HCT116 (cell line): ENCODE measurements around the gene PELO. TPM values are rescaled to one million over a fixed set of nuclear protein-coding genes. Genes with fewer than 3 reads are reported as not detected.

Source experiments
- ATAC-seq: fragments of 200-7000 bp; cut with Tn5 transposase; 2 replicates; pipeline ENCODE4 v1.9.1; 2020; ENCODE audit warnings: mild to moderate bottlenecking, moderate library complexity
- BruUV-seq: library from RNA; stranded (reverse); fragments of 400-500 nt; replicated peaks from 2 replicates; lab custom pipeline; 2021; lab: Mats Ljungman, UMichigan
- CTCF ChIA-PET: fragments of 300-600 bp; sonication (Branson Sonifier 250); formaldehyde crosslinking; loops from one replicate; lab custom pipeline; 2021; ENCODE audit warnings: antibody characterized with exemption; lab: Charles Lee
- POLR2A ChIA-PET: fragments of 300-600, 350-600 bp; sonication (Branson Sonifier 250); formaldehyde crosslinking; loops from one replicate; lab custom pipeline; 2021; ENCODE audit warnings: antibody characterized with exemption; lab: Charles Lee
- RAD21 ChIA-PET, 2 experiments: fragments of 300-600 bp; sonication (Branson Sonifier 250); formaldehyde crosslinking; loops; one replicate each; lab custom pipeline; 2023; ENCODE audit warnings: low total read pairs in 2 of 2; ENCODE audit not compliant: uncharacterized antibody in 2 of 2, unreplicated experiment in 2 of 2, low non-redundant PET in 1 of 2; lab: Charles Lee
- DNase-seq: peaks from one replicate; pipeline ENCODE4 v3.0.0-alpha.2; 2010; ENCODE audit warnings: low read depth, low spot score
- H2AFZ ChIP-seq: fragments of 200-600 bp; shearing (Covaris generic), sonication (generic); 2 replicates; pipeline ENCODE4 v1.6.1; 2017; ENCODE audit warnings: low read depth, mixed run types, mixed read lengths, antibody characterized with exemption, low read length; ENCODE audit not compliant: poor library complexity, severe bottlenecking
- H3K27ac ChIP-seq: 2 replicates; pipeline ENCODE4 v1.5.1; 2012; ENCODE audit warnings: low read depth, low read length
- H3K27me3 ChIP-seq: fragments of 200-600 bp; sonication (generic); 2 replicates; pipeline ENCODE4 v1.6.1; 2016; ENCODE audit warnings: mixed run types, low read length, mixed read lengths; ENCODE audit not compliant: insufficient read depth
- H3K36me3 ChIP-seq, 2 experiments: fragments of 200-500 bp in 1 of 2; fragments of 200-600 bp in 1 of 2; sonication (Bioruptor generic) in 1 of 2; sonication (generic) in 1 of 2; 2 replicates each; pipeline versions ENCODE4 v1.5.1 to v1.6.1; 2014 to 2016; ENCODE audit warnings: low read length in 2 of 2, inconsistent platforms in 1 of 2, mixed read lengths in 1 of 2, mixed run types in 1 of 2; ENCODE audit not compliant: insufficient read depth in 2 of 2, control insufficient read depth in 1 of 2
- H3K4me1 ChIP-seq, 2 experiments: fragments of 200-600 bp in 1 of 2; sonication (generic) in 1 of 2; 2 replicates each; pipeline versions ENCODE4 v1.5.1 to v1.6.1; 2012 to 2017; ENCODE audit warnings: low read length in 2 of 2, inconsistent platforms in 1 of 2, mild to moderate bottlenecking in 1 of 2, mixed read lengths in 1 of 2, mixed run types in 1 of 2, moderate library complexity in 1 of 2; ENCODE audit not compliant: insufficient read depth in 2 of 2, control insufficient read depth in 1 of 2
- H3K4me2 ChIP-seq: fragments of 200-600 bp; sonication (generic); 2 replicates; pipeline ENCODE4 v1.6.1; 2017; ENCODE audit warnings: mixed run types, low read length, mixed read lengths
- H3K4me3 ChIP-seq, 2 experiments: fragments of 200-600 bp in 1 of 2; sonication (generic) in 1 of 2; replicated peaks in 1 of 2; 2 replicates each; pipeline ENCODE4 v1.5.1; 2011 to 2016; ENCODE audit warnings: low read length in 2 of 2, control low read depth in 1 of 2, low read depth in 1 of 2, mild to moderate bottlenecking in 1 of 2, mixed read lengths in 1 of 2, mixed run types in 1 of 2
- H3K79me2 ChIP-seq: fragments of 200-600 bp; sonication (generic); 2 replicates; pipeline ENCODE4 v1.6.1; 2017; ENCODE audit warnings: mild to moderate bottlenecking, mixed run types, low read length, moderate library complexity, mixed read lengths; ENCODE audit not compliant: insufficient read depth
- H3K9ac ChIP-seq: fragments of 200-600 bp; sonication (generic); 2 replicates; pipeline ENCODE4 v1.6.1; 2016; ENCODE audit warnings: low read length, mixed read lengths
- H3K9me2 ChIP-seq: fragments of 200-600 bp; sonication (generic), shearing (Covaris generic); 2 replicates; pipeline ENCODE4 v1.6.1; 2017; ENCODE audit warnings: mixed run types, mild to moderate bottlenecking, moderate library complexity; ENCODE audit not compliant: insufficient read depth
- H3K9me3 ChIP-seq, 2 experiments: fragments of 200-500 bp in 1 of 2; fragments of 200-600 bp in 1 of 2; sonication (Bioruptor generic) in 1 of 2; sonication (generic) in 1 of 2; 2 replicates each; pipeline ENCODE4 v1.6.1; 2014 to 2017; ENCODE audit warnings: low read length in 2 of 2, mixed read lengths in 2 of 2, inconsistent platforms in 1 of 2, low read depth in 1 of 2, mild to moderate bottlenecking in 1 of 2, mixed run types in 1 of 2, moderate library complexity in 1 of 2; ENCODE audit not compliant: control insufficient read depth in 1 of 2, insufficient read depth in 1 of 2
- H4K20me1 ChIP-seq: fragments of 200-600 bp; sonication (generic), shearing (Covaris generic); 2 replicates; pipeline ENCODE4 v1.6.1; 2017; ENCODE audit warnings: mixed run types, mild to moderate bottlenecking, moderate library complexity; ENCODE audit not compliant: insufficient read depth
- CTCF ChIP-seq, 3 experiments: fragments of 200-600 bp in 1 of 3; sonication (generic) in 1 of 3; IDR thresholded peaks in 2 of 3; conservative IDR thresholded peaks in 1 of 3; 2 replicates each; pipeline ENCODE4 v1.5.1; 2012 to 2017; ENCODE audit warnings: low read depth in 2 of 3, low read length in 2 of 3, antibody characterized with exemption in 1 of 3, borderline replicate concordance in 1 of 3, control low read depth in 1 of 3, mild to moderate bottlenecking in 1 of 3, mixed read lengths in 1 of 3, mixed run types in 1 of 3, moderate library complexity in 1 of 3; ENCODE audit not compliant: insufficient read depth in 1 of 3
- EZH2 ChIP-seq: fragments of 200-600 bp; sonication (generic); IDR thresholded peaks from 2 replicates; pipeline ENCODE4 v1.6.1; 2017; ENCODE audit warnings: antibody characterized with exemption, mixed run types
- FOSL1 ChIP-seq: IDR thresholded peaks from 2 replicates; pipeline ENCODE4 v1.6.1; 2012; ENCODE audit warnings: low read depth
- JUND ChIP-seq: IDR thresholded peaks from 2 replicates; pipeline ENCODE4 v1.6.1; 2012
- POLR2AphosphoS5 ChIP-seq: IDR thresholded peaks from 2 replicates; pipeline ENCODE4 v1.6.1; 2011; ENCODE audit warnings: mild to moderate bottlenecking, low read depth, low read length, moderate library complexity
- RAD21 ChIP-seq: IDR thresholded peaks from 2 replicates; pipeline ENCODE4 v1.6.1; 2012; ENCODE audit warnings: low read depth, mild to moderate bottlenecking
- SIN3A ChIP-seq: IDR thresholded peaks from 2 replicates; pipeline ENCODE4 v1.6.1; 2012; ENCODE audit warnings: low read depth
- SP1 ChIP-seq: IDR thresholded peaks from 2 replicates; pipeline ENCODE4 v1.6.1; 2012; ENCODE audit warnings: low read depth
- TCF7L2 ChIP-seq: IDR thresholded peaks from 2 replicates; pipeline ENCODE4 v1.7.0; 2011; ENCODE audit warnings: borderline replicate concordance, inconsistent platforms; ENCODE audit not compliant: insufficient read depth, insufficient read length; ENCODE audit errors: extremely low read depth
- ZFX ChIP-seq: fragments of 450-650 bp; IDR thresholded peaks from 2 replicates; pipeline ENCODE4 v1.6.1; 2017
- intact Hi-C: fragments of 100-400 bp; cut with micrococcal nuclease; formaldehyde crosslinking; loops from 2 replicates; pipeline ENCODE4 v1.10.0; 2022
- total RNA-seq: library from RNA; stranded (reverse); gene quantifications from one replicate; pipeline ENCODE4 v1.2.1, GENCODE V29; 2021; ENCODE audit not compliant: unreplicated experiment
- TF ChIP-seq, protein P1 (sequence below): IDR thresholded peaks from 2 replicates; pipeline ENCODE4 v1.6.1; 2012
- TF ChIP-seq, protein P2 (sequence below): IDR thresholded peaks from 2 replicates; pipeline ENCODE4 v1.6.1; 2011; ENCODE audit warnings: mild to moderate bottlenecking, low read length, moderate library complexity; ENCODE audit not compliant: insufficient replicate concordance; ENCODE audit errors: extremely low read depth

The PELO gene
- total RNA-seq, 1 experiment from 2014 or later = 16.5 TPM

GRCh38 chr5:52802272-52802973 lies 14.7 kb downstream of the PELO start:
- Histone ChIP-seq H3K27me3 (no peaks in the 10 kb centered on the region), H2AFZ (no peak overlapping the region), H3K4me1 (peaks cover 6 to 27% of the 10 kb centered on the region in 2 experiments; a peak in 3 of 4 replicates), H3K79me2 (peaks cover 47% of the 10 kb centered on the region), H4K20me1 (peaks cover 10% of the 10 kb centered on the region; the same call in 1 of the 2 replicates), H3K4me2 (no peak overlapping the region; the same call in 1 of the 2 replicates), H3K9me2 (no peaks in the 10 kb centered on the region), H3K9ac (no peak overlapping the region), H3K27ac (no peak overlapping the region), H3K4me3 (no peak overlapping the region), H3K9me3 (no peaks in the 10 kb centered on the region), H3K36me3 (peaks cover 16 to 29% of the 10 kb centered on the region in 2 experiments)
- RAD21 ChIA-PET = no interaction called here
- intact Hi-C loops = no loop called here
- POLR2A ChIA-PET = no interaction called here
- no TSS peak for BruUV-seq
- no peak for TF ChIP-seq TCF7L2
- TF ChIP-seq SP1 = no peak
- no peak for TF ChIP-seq ZFX
- TF ChIP-seq, protein P1, sequence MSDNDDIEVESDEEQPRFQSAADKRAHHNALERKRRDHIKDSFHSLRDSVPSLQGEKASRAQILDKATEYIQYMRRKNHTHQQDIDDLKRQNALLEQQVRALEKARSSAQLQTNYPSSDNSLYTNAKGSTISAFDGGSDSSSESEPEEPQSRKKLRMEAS = no peak
- no peak for TF ChIP-seq POLR2AphosphoS5
- no peak for TF ChIP-seq FOSL1
- TF ChIP-seq EZH2 = no peak
- TF ChIP-seq CTCF (IDR thresholded peaks at IDR 0.05 in 2 of 3, conservative IDR thresholded peaks at IDR 0.05 in 1 of 3; ENCODE audit: borderline replicate concordance in 1 of 3, insufficient read depth in 1 of 3, low read depth in 2 of 3, low read length in 2 of 3) = no peak
- TF ChIP-seq, protein P2, sequence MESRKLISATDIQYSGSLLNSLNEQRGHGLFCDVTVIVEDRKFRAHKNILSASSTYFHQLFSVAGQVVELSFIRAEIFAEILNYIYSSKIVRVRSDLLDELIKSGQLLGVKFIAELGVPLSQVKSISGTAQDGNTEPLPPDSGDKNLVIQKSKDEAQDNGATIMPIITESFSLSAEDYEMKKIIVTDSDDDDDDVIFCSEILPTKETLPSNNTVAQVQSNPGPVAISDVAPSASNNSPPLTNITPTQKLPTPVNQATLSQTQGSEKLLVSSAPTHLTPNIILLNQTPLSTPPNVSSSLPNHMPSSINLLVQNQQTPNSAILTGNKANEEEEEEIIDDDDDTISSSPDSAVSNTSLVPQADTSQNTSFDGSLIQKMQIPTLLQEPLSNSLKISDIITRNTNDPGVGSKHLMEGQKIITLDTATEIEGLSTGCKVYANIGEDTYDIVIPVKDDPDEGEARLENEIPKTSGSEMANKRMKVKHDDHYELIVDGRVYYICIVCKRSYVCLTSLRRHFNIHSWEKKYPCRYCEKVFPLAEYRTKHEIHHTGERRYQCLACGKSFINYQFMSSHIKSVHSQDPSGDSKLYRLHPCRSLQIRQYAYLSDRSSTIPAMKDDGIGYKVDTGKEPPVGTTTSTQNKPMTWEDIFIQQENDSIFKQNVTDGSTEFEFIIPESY = no peak
- TF ChIP-seq SIN3A = no peak
- no peak for TF ChIP-seq JUND
- TF ChIP-seq RAD21 = no peak
- DNase-seq (no peak), ATAC-seq (no peak)
- CTCF ChIA-PET = interaction anchor here (1.1 kb wide), 1 partner anchor 113 kb away, joined by 5 read pairs; no protein-coding TSS in a partner anchor
